NT2/D1 (cell line): Measurements from ENCODE around the gene ENAM.

ENCODE experiments used
- YY1 ChIP-seq: IDR thresholded peaks from 2 replicates; pipeline ENCODE4 v1.6.1; 2011; ENCODE audit not compliant: insufficient read length, insufficient read depth
- ZNF274 ChIP-seq: IDR thresholded peaks from 2 replicates; pipeline ENCODE4 v1.6.1; 2011; ENCODE audit warnings: mild to moderate bottlenecking, low read depth, low read length

DNA sequence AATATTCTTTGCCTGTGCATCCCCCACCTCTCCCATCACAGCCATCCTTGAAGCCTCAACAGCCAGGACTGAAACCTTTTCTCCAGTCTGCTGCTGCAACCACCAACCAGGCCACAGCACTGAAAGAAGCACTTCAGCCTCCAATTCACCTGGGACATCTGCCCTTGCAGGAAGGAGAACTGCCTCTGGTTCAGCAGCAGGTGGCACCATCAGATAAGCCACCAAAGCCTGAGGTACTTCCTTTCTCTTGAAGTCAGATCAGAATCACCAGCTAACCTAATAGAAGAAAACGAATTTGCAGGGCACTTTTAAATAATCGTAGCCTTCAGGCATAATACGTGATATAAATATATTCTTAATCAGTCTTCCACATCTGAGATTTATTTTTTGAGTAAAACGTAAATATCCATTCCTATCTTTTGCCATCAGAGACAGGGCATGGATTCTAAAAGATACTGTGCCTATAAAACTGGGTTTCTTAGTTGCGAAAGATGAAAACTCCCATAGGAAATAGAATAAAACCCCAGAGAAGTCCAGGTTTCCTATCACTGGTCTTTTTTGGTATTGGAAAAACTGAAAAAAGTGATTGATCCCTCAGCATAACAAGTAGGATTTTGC is 27.0 kb upstream of the ENAM start:
- no peak for TF ChIP-seq YY1
- TF ChIP-seq ZNF274, result no peak
